Measurements from ENCODE around the gene TOPORS. TPM values are rescaled to one million over a fixed set of nuclear protein-coding genes. Genes with fewer than 3 reads are reported as not detected.
"Not testable (repeated sequence)": the region's sequence is repeated elsewhere in the genome, so short reads cannot be mapped to it uniquely, and the experiment has no call there.

Gene TOPORS
- polyA plus RNA-seq, 1 experiment = 5.4 TPM

DNA sequence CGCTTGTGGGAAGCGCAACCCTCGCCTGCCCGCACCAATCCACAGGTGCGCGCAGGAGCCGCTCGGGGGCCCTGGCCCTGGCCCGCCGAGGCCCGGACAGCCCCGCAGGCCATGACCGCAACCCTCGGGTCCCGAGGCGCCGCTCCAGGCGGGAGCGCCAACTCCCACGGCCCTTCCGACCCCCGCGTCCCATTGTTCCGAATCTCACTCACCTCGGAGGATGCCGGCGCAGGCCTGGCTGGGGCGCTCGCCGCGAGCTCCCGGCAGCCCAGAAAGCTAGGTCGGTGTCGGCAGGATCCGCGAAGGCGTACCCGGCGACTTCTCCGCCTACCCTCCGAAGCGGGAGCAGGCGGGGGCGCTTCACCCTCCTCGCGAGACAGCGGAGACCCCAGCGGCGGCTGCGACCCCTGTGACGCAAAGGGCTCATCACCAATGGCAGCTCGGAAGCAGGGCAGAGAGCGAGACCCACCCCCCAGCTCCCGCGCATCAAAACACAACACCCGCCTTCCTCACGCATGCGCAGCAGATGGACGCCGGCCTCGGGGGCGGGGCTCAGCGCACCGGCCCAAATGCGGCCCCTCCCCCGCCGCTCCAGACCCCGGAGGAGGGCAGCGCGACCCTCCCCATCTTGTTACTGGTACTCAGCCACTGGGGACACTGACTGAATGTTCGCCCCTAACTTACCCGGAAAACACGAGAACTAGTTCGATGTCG lies 1.7 kb downstream of the TOPORS start:
- ChIA-PET POLR2A (interaction anchor here (0.6 kb wide), 3 partner anchors 21 to 193 kb away, joined by 3 to 24 read pairs (median 3); no protein-coding TSS in a partner anchor), CTCF (interaction anchor here (0.9 to 4.2 kb wide), 6 partner anchors 10 to 442 kb away, joined by 3 to 22 read pairs (median 4); partner anchors contain the start of gene RIGI)
- no peaks in the 10 kb centered on the region for H3K27me3 ChIP-seq (ENCODE audit: control insufficient read depth, insufficient read depth, low read length)
- peak; percentile 25; the same call in 1 of the 2 replicates for TF ChIP-seq CTCF (IDR thresholded peaks at IDR 0.05; ENCODE audit: insufficient read depth, low read depth, low read length)
- DNase-seq (ENCODE audit: low read depth) = peak; percentile 54
- peak overlapping the region; percentile 75 for H3K4me3 ChIP-seq (ENCODE audit: low read depth, low read length)
- no peaks in the 10 kb centered on the region for H3K36me3 ChIP-seq (ENCODE audit: control insufficient read depth, insufficient read depth, low read length)

DNA sequence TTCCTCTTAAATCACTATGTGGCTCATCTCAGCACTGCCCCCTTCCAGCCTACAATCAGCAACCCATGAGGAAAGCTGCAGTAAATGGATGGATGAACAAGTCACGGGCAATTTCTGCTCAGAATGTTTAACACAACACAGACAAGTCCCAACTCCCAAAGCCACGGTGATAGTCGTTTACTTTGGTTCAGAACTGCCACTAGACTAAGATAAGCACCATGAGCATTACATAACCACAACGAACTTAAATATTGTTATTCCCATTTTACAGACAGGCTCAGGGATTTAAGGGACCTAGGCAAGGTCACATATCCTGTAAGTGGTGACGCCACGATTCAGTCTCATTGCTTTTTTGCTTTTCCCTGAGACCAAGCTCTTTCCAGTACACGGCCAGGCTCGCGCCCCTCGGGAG lies 2.2 kb downstream of the TOPORS start:
- peak; percentile 35 for TF ChIP-seq CTCF (IDR thresholded peaks at IDR 0.05; ENCODE audit: insufficient read depth, low read depth, low read length)
- POLR2A ChIA-PET = interaction anchor here (0.6 kb wide), 2 partner anchors 22 to 154 kb away, joined by 3 read pairs; no protein-coding TSS in a partner anchor
- DNase-seq (ENCODE audit: low read depth) = no peak
- Histone ChIP-seq H3K27me3 (ENCODE audit: control insufficient read depth, insufficient read depth, low read length) (no peaks in the 10 kb centered on the region), H3K36me3 (ENCODE audit: control insufficient read depth, insufficient read depth, low read length) (no peaks in the 10 kb centered on the region), H3K4me3 (ENCODE audit: low read depth, low read length) (peak overlapping the region; percentile 75)
- CTCF ChIA-PET = interaction anchor here (0.9 to 4.2 kb wide), 7 partner anchors 9 to 443 kb away, joined by 3 to 22 read pairs (median 4); partner anchors contain the start of gene RIGI

- H3K27me3 ChIP-seq (ENCODE audit: control insufficient read depth, insufficient read depth, low read length); CTCF ChIA-PET; POLR2A ChIA-PET; DNase-seq (ENCODE audit: low read depth); H3K4me3 ChIP-seq (ENCODE audit: low read depth, low read length); H3K36me3 ChIP-seq (ENCODE audit: control insufficient read depth, insufficient read depth, low read length): not testable (repeated sequence)
Measured at GRCh38 chr9:32548213-32548612, 4.2 kb downstream of the TOPORS start.

GRCh38 chr9:32545884-32546283 lies 6.5 kb downstream of the TOPORS start:
- no peak for DNase-seq (ENCODE audit: low read depth)
- Histone ChIP-seq H3K4me3 (ENCODE audit: low read depth, low read length) (no peak overlapping the region), H3K27me3 (ENCODE audit: control insufficient read depth, insufficient read depth, low read length) (no peaks in the 10 kb centered on the region), H3K36me3 (ENCODE audit: control insufficient read depth, insufficient read depth, low read length) (no peaks in the 10 kb centered on the region; the same call in 1 of the 2 replicates)
- TF ChIP-seq CTCF (IDR thresholded peaks at IDR 0.05; ENCODE audit: insufficient read depth, low read depth, low read length) = no peak
- CTCF ChIA-PET = interaction anchor here (1.4 to 1.7 kb wide), 2 partner anchors 13 to 167 kb away, joined by 5 to 6 read pairs; no protein-coding TSS in a partner anchor
- POLR2A ChIA-PET = no interaction called here

DNA sequence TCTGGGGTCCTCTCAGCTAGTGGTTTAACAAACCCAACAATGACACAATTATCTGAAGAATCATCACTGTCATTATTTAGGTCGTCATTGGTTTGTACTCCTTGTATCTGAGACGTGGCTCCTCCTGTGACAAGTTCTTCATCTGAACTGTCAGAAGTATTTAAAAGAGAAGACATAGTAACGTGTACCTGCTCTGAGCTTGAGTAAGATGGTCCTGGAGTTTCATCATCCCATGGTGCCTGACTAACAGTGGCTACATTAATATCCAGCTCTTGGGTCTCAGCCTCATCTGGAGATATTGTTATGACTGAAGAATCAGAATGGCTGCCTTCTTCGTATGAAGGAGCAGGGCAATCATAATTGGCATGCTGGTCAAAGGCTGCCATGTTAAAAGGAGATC lies 9.3 kb downstream of the TOPORS start:
- no peak for TF ChIP-seq CTCF (IDR thresholded peaks at IDR 0.05; ENCODE audit: insufficient read depth, low read depth, low read length)
- H3K4me3 ChIP-seq (ENCODE audit: low read depth, low read length) = no peak overlapping the region
- H3K36me3 ChIP-seq (ENCODE audit: control insufficient read depth, insufficient read depth, low read length) = no peaks in the 10 kb centered on the region; the same call in none of the 2 replicates
- POLR2A ChIA-PET = no interaction called here
- no peak for DNase-seq (ENCODE audit: low read depth)
- CTCF ChIA-PET = interaction anchor here (1.1 kb wide), 1 partner anchor 13 kb away, joined by 4 read pairs; no protein-coding TSS in a partner anchor
- H3K27me3 ChIP-seq (ENCODE audit: control insufficient read depth, insufficient read depth, low read length) = no peaks in the 10 kb centered on the region
